PFSK-1 (cell line): ENCODE measurements around the gene PATE4.

Experiments used
- FOXP2 ChIP-seq: optimal IDR thresholded peaks from 2 replicates; pipeline ENCODE3; 2011; ENCODE audit warnings: borderline replicate concordance, control low read depth, inconsistent platforms; ENCODE audit not compliant: insufficient read depth; ENCODE audit errors: extremely low read length, extremely low read depth
- POLR2AphosphoS5 ChIP-seq: IDR thresholded peaks from 2 replicates; pipeline ENCODE4 v1.6.1; 2012; ENCODE audit warnings: low read depth, mild to moderate bottlenecking, control low read depth, low read length, moderate library complexity
- REST ChIP-seq, 2 experiments: IDR thresholded peaks; 2 replicates each; pipeline versions ENCODE4 v1.6.1 to v1.8.0; 2011 to 2012; ENCODE audit warnings: low read depth in 2 of 2, low read length in 2 of 2, control low read depth in 1 of 2, inconsistent platforms in 1 of 2, mild to moderate bottlenecking in 1 of 2, moderate library complexity in 1 of 2; ENCODE audit not compliant: insufficient read depth in 1 of 2
- SIN3A ChIP-seq: IDR thresholded peaks from 2 replicates; pipeline ENCODE4 v1.6.1; 2012; ENCODE audit warnings: mild to moderate bottlenecking, low read length, moderate library complexity, borderline replicate concordance; ENCODE audit not compliant: insufficient read depth
- TAF1 ChIP-seq: IDR thresholded peaks from 2 replicates; pipeline ENCODE4 v1.6.1; 2012; ENCODE audit warnings: low read length, control low read depth, borderline replicate concordance; ENCODE audit not compliant: insufficient read depth

The PATE4 gene

GRCh38 chr11:125799808-125800207, 33.3 kb upstream of the PATE4 start:
- no peak for TF ChIP-seq REST (IDR thresholded peaks at IDR 0.05; ENCODE audit: insufficient read depth in 1 of 2, low read depth in 2 of 2, low read length in 2 of 2)
- no peak for TF ChIP-seq FOXP2
- no peak for TF ChIP-seq SIN3A
- no peak for TF ChIP-seq POLR2AphosphoS5
- TF ChIP-seq TAF1 = no peak

GRCh38 chr11:125802387-125802786, 30.7 kb upstream of the PATE4 start:
- TF ChIP-seq TAF1 = no peak
- TF ChIP-seq REST (IDR thresholded peaks at IDR 0.05; ENCODE audit: insufficient read depth in 1 of 2, low read depth in 2 of 2, low read length in 2 of 2) = no peak
- no peak for TF ChIP-seq SIN3A
- TF ChIP-seq FOXP2 = no peak
- TF ChIP-seq POLR2AphosphoS5 = no peak

- TF ChIP-seq TAF1 = no peak
- TF ChIP-seq REST (IDR thresholded peaks at IDR 0.05; ENCODE audit: insufficient read depth in 1 of 2, low read depth in 2 of 2, low read length in 2 of 2) = no peak
- no peak for TF ChIP-seq POLR2AphosphoS5
- TF ChIP-seq SIN3A = no peak
- TF ChIP-seq FOXP2 = no peak
Observed at GRCh38 chr11:125807909-125808308, 25.2 kb upstream of the PATE4 start.

- TF ChIP-seq TAF1 = no peak
- no peak for TF ChIP-seq REST (IDR thresholded peaks at IDR 0.05; ENCODE audit: insufficient read depth in 1 of 2, low read depth in 2 of 2, low read length in 2 of 2)
- no peak for TF ChIP-seq FOXP2
- TF ChIP-seq POLR2AphosphoS5 = no peak
- no peak for TF ChIP-seq SIN3A
Observed at GRCh38 chr11:125835748-125836147, 2.6 kb downstream of the PATE4 start.
